Left ventricle myocardium inferior (tissue), 1 donor: ENCODE results near the gene APEH. TPM values are rescaled to one million over a fixed set of nuclear protein-coding genes. Genes with fewer than 3 reads are reported as not detected.
A peak's percentile ranks its signal among the peaks of the same experiment; 100 is the strongest.

Source experiments
- DNase-seq: peaks from one replicate; pipeline ENCODE4 v3.0.0-alpha.2; 2020
- H3K27ac ChIP-seq: fragments of 200-600 bp; replicated peaks from 2 replicates; pipeline ENCODE4 v1.8.0; 2021
- H3K27me3 ChIP-seq: fragments of 200-600 bp; 2 replicates; pipeline ENCODE4 v1.8.0; 2021; ENCODE audit warnings: low read depth
- H3K36me3 ChIP-seq: fragments of 200-600 bp; 2 replicates; pipeline ENCODE4 v1.8.0; 2021
- H3K4me1 ChIP-seq: fragments of 200-600 bp; 2 replicates; pipeline ENCODE4 v1.8.0; 2021
- H3K4me3 ChIP-seq: fragments of 200-600 bp; 2 replicates; pipeline ENCODE4 v1.8.0; 2021; ENCODE audit warnings: mild to moderate bottlenecking, moderate library complexity
- H3K9me3 ChIP-seq: fragments of 200-600 bp; replicated peaks from 2 replicates; pipeline ENCODE4 v1.8.0; 2021
- CTCF ChIP-seq: fragments of 200-600 bp; IDR thresholded peaks from 2 replicates; pipeline ENCODE4 v1.8.0; 2021; ENCODE audit warnings: antibody characterized with exemption, mild to moderate bottlenecking, borderline replicate concordance
- intact Hi-C: fragments of 100-400 bp; cut with micrococcal nuclease; formaldehyde crosslinking; loops from one replicate; pipeline ENCODE4 v1.11.0; 2022
- total RNA-seq: library from RNA; stranded (reverse); fragmentation: NEBNext Ultra II Directional; extraction: Animal tissue kit (Norgen Biotek cat#: 25700); gene quantifications from one replicate; pipeline ENCODE4 v1.2.1, GENCODE V29; 2021
- donor health status: DM: no; HTN: yes; CAD: no; lungs with severe emphysema.

Gene APEH
- total RNA-seq, 1 donor from 2014 or later, result 99.0 TPM

- no peak for DNase-seq
- no peak for TF ChIP-seq CTCF
- Histone ChIP-seq H3K27ac (no peak overlapping the region), H3K9me3 (no peaks in the 10 kb centered on the region), H3K4me1 (peaks cover 43% of the 10 kb centered on the region), H3K27me3 (no peaks in the 10 kb centered on the region), H3K36me3 (peaks cover 41% of the 10 kb centered on the region), H3K4me3 (peak overlapping the region; percentile 78)
- intact Hi-C loops, result no loop called here
Observed at GRCh38 chr3:49717959-49718857, 44.1 kb downstream of the APEH start.

- no peak for TF ChIP-seq CTCF
- intact Hi-C loops, result no loop called here
- Histone ChIP-seq H3K36me3 (peaks cover 40% of the 10 kb centered on the region), H3K9me3 (no peaks in the 10 kb centered on the region), H3K4me3 (peak overlapping the region; percentile 78), H3K4me1 (peaks cover 49% of the 10 kb centered on the region), H3K27me3 (no peaks in the 10 kb centered on the region), H3K27ac (peak overlapping the region; percentile 82)
- no peak for DNase-seq
Observed at GRCh38 chr3:49718858-49719213, 44.7 kb downstream of the APEH start.

- H3K4me1 ChIP-seq, result peaks cover 52% of the 10 kb centered on the region
- H3K9me3 ChIP-seq, result no peaks in the 10 kb centered on the region
- peak; percentile 97 for DNase-seq
- H3K27ac ChIP-seq, result peak within 1 kb of the TSS; percentile 82
- H3K27me3 ChIP-seq, result no peaks in the 10 kb centered on the region
- peaks cover 40% of the 10 kb centered on the region for H3K36me3 ChIP-seq
- H3K4me3 ChIP-seq, result peak within 1 kb of the TSS; percentile 78
- intact Hi-C loops, result no loop called here
- TF ChIP-seq CTCF, result peak; percentile 70
Observed at GRCh38 chr3:49719214-49719884, 45.2 kb downstream of the APEH start, which contains the start of gene AMIGO3. Gene AMIGO3 (minus strand): TSS chr3:49719684. CDS start chr3:49719465, 219 bp downstream.

GRCh38 chr3:49720855-49721595, 46.9 kb downstream of the APEH start:
- peak; percentile 14 for DNase-seq
- intact Hi-C loops, result no loop called here
- H3K4me3 ChIP-seq, result no peak overlapping the region
- H3K36me3 ChIP-seq, result peaks cover 36% of the 10 kb centered on the region
- H3K27me3 ChIP-seq, result no peaks in the 10 kb centered on the region
- TF ChIP-seq CTCF, result no peak
- H3K27ac ChIP-seq, result no peak overlapping the region
- no peaks in the 10 kb centered on the region for H3K9me3 ChIP-seq
- peaks cover 62% of the 10 kb centered on the region for H3K4me1 ChIP-seq

- Histone ChIP-seq H3K9me3 (no peaks in the 10 kb centered on the region), H3K27me3 (no peaks in the 10 kb centered on the region), H3K4me3 (no peak overlapping the region), H3K4me1 (peaks cover 62% of the 10 kb centered on the region), H3K36me3 (peaks cover 38% of the 10 kb centered on the region), H3K27ac (no peak overlapping the region)
- intact Hi-C loops, result no loop called here
- no peak for TF ChIP-seq CTCF
- no peak for DNase-seq
Observed at GRCh38 chr3:49721596-49721895, 47.4 kb downstream of the APEH start.
